Measurements from ENCODE around the gene CAND1.

The CAND1 gene

GRCh38 chr12:67344979-67345710 lies 76.0 kb downstream of the CAND1 start:
- DNase-seq (ENCODE audit: low spot score): no peak

GRCh38 chr12:67348683-67349082 lies 79.5 kb downstream of the CAND1 start:
- DNase-seq (ENCODE audit: low spot score): no peak

GRCh38 chr12:67352682-67353081 lies 83.5 kb downstream of the CAND1 start:
- DNase-seq (ENCODE audit: low spot score): peak; percentile 54

GRCh38 chr12:67354322-67354721 lies 85.2 kb downstream of the CAND1 start:
- no peak for DNase-seq (ENCODE audit: low spot score)

GRCh38 chr12:67354966-67355365 lies 85.8 kb downstream of the CAND1 start:
- DNase-seq (ENCODE audit: low spot score): peak; percentile 19

GRCh38 chr12:67355428-67356379 lies 86.5 kb downstream of the CAND1 start:
- peak; percentile 66 for DNase-seq (ENCODE audit: low spot score)

- DNase-seq (ENCODE audit: low spot score): no peak
These were observed 87.2 kb downstream of the CAND1 start for GRCh38 chr12:67356380-67356774.

GRCh38 chr12:67357376-67358125 lies 88.4 kb downstream of the CAND1 start:
- no peak for DNase-seq (ENCODE audit: low spot score)

- DNase-seq (ENCODE audit: low spot score): no peak
These were observed 89.7 kb downstream of the CAND1 start for GRCh38 chr12:67358781-67359338.

- no peak for DNase-seq (ENCODE audit: low spot score)
These were observed 93.4 kb downstream of the CAND1 start for GRCh38 chr12:67362526-67362925.

- no peak for DNase-seq (ENCODE audit: low spot score)
These were observed 95.1 kb downstream of the CAND1 start for GRCh38 chr12:67364228-67364627.

- DNase-seq (ENCODE audit: low spot score): no peak
These were observed 96.0 kb downstream of the CAND1 start for GRCh38 chr12:67365131-67365530.

GRCh38 chr12:67367843-67368242 lies 98.7 kb downstream of the CAND1 start:
- no peak for DNase-seq (ENCODE audit: low spot score)
